Right lobe of liver (tissue), 4 donors: ENCODE data around the gene GALNT14.

ENCODE experiments used
- CTCF ChIP-seq, 4 donors: fragments of 200-600 bp in 3 of 4; fragments of 450-650 bp in 1 of 4; IDR thresholded peaks; one replicate each; pipeline versions ENCODE4 v1.5.1 to v1.8.0; 2016 to 2022; ENCODE audit warnings: antibody characterized with exemption in 4 of 4, mild to moderate bottlenecking in 2 of 4
- POLR2A ChIP-seq: fragments of 450-650 bp; IDR thresholded peaks from one replicate; pipeline ENCODE4 v1.6.1; 2017; ENCODE audit warnings: antibody characterized with exemption, mild to moderate bottlenecking
- donor health status: DM: no; HTN: no; CAD: no.
- donor health status: DM: no; HTN: no; CAD: no.
- donor health status: DM: no; HTN: yes; CAD: no.

- TF ChIP-seq CTCF (IDR thresholded peaks at IDR 0.05) = no peak
- no peak for TF ChIP-seq POLR2A
Measured at GRCh38 chr2:30964334-30965005, 173.8 kb downstream of the GALNT14 start.
